ENCODE measurements around the gene NUBPL.

The NUBPL gene

GRCh38 chr14:31564194-31564593, 3.0 kb downstream of the NUBPL start:
- Histone ChIP-seq H3K4me2 (ENCODE audit: low read depth, low read length) (no peak overlapping the region), H3K27me3 (replicated peaks; ENCODE audit: insufficient read depth, low read length) (no peaks in the 10 kb centered on the region), H3K9me3 (replicated peaks; ENCODE audit: insufficient read depth, low read length) (no peaks in the 10 kb centered on the region), H3K36me3 (replicated peaks; ENCODE audit: insufficient read depth, low read length) (no peaks in the 10 kb centered on the region), H3K9ac (ENCODE audit: low read length) (no peak overlapping the region), H3F3A (ENCODE audit: insufficient read depth, low read length) (no peaks in the 10 kb centered on the region), H3K27ac (ENCODE audit: low read length) (no peak overlapping the region), H3K9me2 (replicated peaks; ENCODE audit: insufficient read depth, low read length) (no peaks in the 10 kb centered on the region), H4K20me1 (ENCODE audit: insufficient read depth, low read length) (no peaks in the 10 kb centered on the region), H3K4me1 (ENCODE audit: low read length) (0 out of 2 replicates have a peak, but pooled peaks cover 3% of the 10 kb centered on the region), H3K79me2 (ENCODE audit: low read length) (no peaks in the 10 kb centered on the region), H2AFZ (ENCODE audit: low read length) (no peak overlapping the region), H3K4me3 (ENCODE audit: low read length) (no peak overlapping the region)
- no peak for TF ChIP-seq EZH2phosphoT487 (IDR thresholded peaks at IDR 0.05; ENCODE audit: low read length)
- TF ChIP-seq CTCF (IDR thresholded peaks at IDR 0.05; ENCODE audit: low read length), result no peak
- TF ChIP-seq EZH2 (optimal IDR thresholded peaks at IDR 0.05; ENCODE audit: low read depth, low read length), result no peak
- no peak for DNase-seq

GRCh38 chr14:31566456-31566855, 5.3 kb downstream of the NUBPL start:
- H3K36me3 ChIP-seq (replicated peaks; ENCODE audit: insufficient read depth, low read length), result no peaks in the 10 kb centered on the region
- TF ChIP-seq EZH2 (optimal IDR thresholded peaks at IDR 0.05; ENCODE audit: low read depth, low read length), result no peak
- TF ChIP-seq CTCF (IDR thresholded peaks at IDR 0.05; ENCODE audit: low read length), result no peak
- no peak for TF ChIP-seq EZH2phosphoT487 (IDR thresholded peaks at IDR 0.05; ENCODE audit: low read length)
- H3K9me3 ChIP-seq (replicated peaks; ENCODE audit: insufficient read depth, low read length), result no peaks in the 10 kb centered on the region

GRCh38 chr14:31567655-31568054, 6.5 kb downstream of the NUBPL start:
- no peak overlapping the region for H3K9ac ChIP-seq (ENCODE audit: low read length)
- H3K9me2 ChIP-seq (replicated peaks; ENCODE audit: insufficient read depth, low read length), result no peaks in the 10 kb centered on the region
- DNase-seq, result no peak
- no peaks in the 10 kb centered on the region for H3K9me3 ChIP-seq (replicated peaks; ENCODE audit: insufficient read depth, low read length)
- no peak overlapping the region for H2AFZ ChIP-seq (ENCODE audit: low read length)
- no peak overlapping the region for H3K4me3 ChIP-seq (ENCODE audit: low read length)
- no peaks in the 10 kb centered on the region for H3K36me3 ChIP-seq (replicated peaks; ENCODE audit: insufficient read depth, low read length)
- no peaks in the 10 kb centered on the region for H3K79me2 ChIP-seq (ENCODE audit: low read length)
- no peak overlapping the region for H3K27ac ChIP-seq (ENCODE audit: low read length)
- TF ChIP-seq EZH2 (optimal IDR thresholded peaks at IDR 0.05; ENCODE audit: low read depth, low read length), result no peak
- no peaks in the 10 kb centered on the region for H3K4me1 ChIP-seq (ENCODE audit: low read length)
- no peaks in the 10 kb centered on the region for H4K20me1 ChIP-seq (ENCODE audit: insufficient read depth, low read length)
- no peaks in the 10 kb centered on the region for H3F3A ChIP-seq (ENCODE audit: insufficient read depth, low read length)
- no peaks in the 10 kb centered on the region for H3K27me3 ChIP-seq (replicated peaks; ENCODE audit: insufficient read depth, low read length)
- H3K4me2 ChIP-seq (ENCODE audit: low read depth, low read length), result no peak overlapping the region

More at GRCh38 chr14:31566456-31566855, 5.3 kb downstream of the NUBPL start:
- H2AFZ ChIP-seq (ENCODE audit: low read length), result no peak overlapping the region
- H3K9ac ChIP-seq (ENCODE audit: low read length), result no peak overlapping the region
- no peak overlapping the region for H3K4me3 ChIP-seq (ENCODE audit: low read length)
- H3K4me1 ChIP-seq (ENCODE audit: low read length), result no peaks in the 10 kb centered on the region
- H4K20me1 ChIP-seq (ENCODE audit: insufficient read depth, low read length), result no peaks in the 10 kb centered on the region
- H3F3A ChIP-seq (ENCODE audit: insufficient read depth, low read length), result no peaks in the 10 kb centered on the region
- H3K27me3 ChIP-seq (replicated peaks; ENCODE audit: insufficient read depth, low read length), result no peaks in the 10 kb centered on the region
- H3K4me2 ChIP-seq (ENCODE audit: low read depth, low read length), result no peak overlapping the region
- H3K27ac ChIP-seq (ENCODE audit: low read length), result no peak overlapping the region
- H3K79me2 ChIP-seq (ENCODE audit: low read length), result no peaks in the 10 kb centered on the region
- no peak for DNase-seq
- no peaks in the 10 kb centered on the region for H3K9me2 ChIP-seq (replicated peaks; ENCODE audit: insufficient read depth, low read length)

GRCh38 chr14:31568161-31568560, 7.0 kb downstream of the NUBPL start:
- TF ChIP-seq EZH2 (optimal IDR thresholded peaks at IDR 0.05; ENCODE audit: low read depth, low read length), result no peak
- no peak for TF ChIP-seq EZH2phosphoT487 (IDR thresholded peaks at IDR 0.05; ENCODE audit: low read length)
- no peak for TF ChIP-seq CTCF (IDR thresholded peaks at IDR 0.05; ENCODE audit: low read length)
- Histone ChIP-seq H3K4me2 (ENCODE audit: low read depth, low read length) (no peak overlapping the region), H3K9me2 (replicated peaks; ENCODE audit: insufficient read depth, low read length) (no peaks in the 10 kb centered on the region), H3K36me3 (replicated peaks; ENCODE audit: insufficient read depth, low read length) (no peaks in the 10 kb centered on the region), H2AFZ (ENCODE audit: low read length) (no peak overlapping the region), H3K27ac (ENCODE audit: low read length) (no peak overlapping the region), H3K79me2 (ENCODE audit: low read length) (no peaks in the 10 kb centered on the region), H4K20me1 (ENCODE audit: insufficient read depth, low read length) (no peaks in the 10 kb centered on the region), H3K4me1 (ENCODE audit: low read length) (no peaks in the 10 kb centered on the region), H3K27me3 (replicated peaks; ENCODE audit: insufficient read depth, low read length) (no peaks in the 10 kb centered on the region), H3K9ac (ENCODE audit: low read length) (no peak overlapping the region), H3K4me3 (ENCODE audit: low read length) (no peak overlapping the region), H3F3A (ENCODE audit: insufficient read depth, low read length) (no peaks in the 10 kb centered on the region), H3K9me3 (replicated peaks; ENCODE audit: insufficient read depth, low read length) (no peaks in the 10 kb centered on the region)
- no peak for DNase-seq

Data from MM.1S (cell line).